Measurements from ENCODE around the gene GNL3.
A peak's percentile ranks its signal among the peaks of the same experiment; 100 is the strongest.
"Not testable (repeated sequence)": the region's sequence is repeated elsewhere in the genome, so short reads cannot be mapped to it uniquely, and the experiment has no call there.

The GNL3 gene

GRCh38 chr3:52685709-52686691 is at the start of gene GNL3, which contains the start of gene PBRM1:
Gene GNL3 (plus strand): TSS chr3:52686032. CDS start chr3:52686093, 61 bp downstream.
Gene PBRM1 (minus strand): TSS chr3:52685913.
- peak; percentile 86 for DNase-seq

GRCh38 chr3:52636673-52637072 is 49.2 kb upstream of the GNL3 start:
- no peak for DNase-seq

- DNase-seq = no peak
These were observed 40.3 kb upstream of the GNL3 start for GRCh38 chr3:52645549-52645948.

GRCh38 chr3:52649461-52650210 is 36.2 kb upstream of the GNL3 start:
- DNase-seq = no peak

GRCh38 chr3:52650439-52650838 is 35.4 kb upstream of the GNL3 start:
- no peak for DNase-seq

GRCh38 chr3:52651592-52651991 is 34.2 kb upstream of the GNL3 start:
- no peak for DNase-seq

GRCh38 chr3:52655895-52656294 is 29.9 kb upstream of the GNL3 start:
- DNase-seq = no peak

- DNase-seq = no peak
These were observed 25.8 kb upstream of the GNL3 start for GRCh38 chr3:52660046-52660445.

- DNase-seq = no peak
These were observed 22.7 kb upstream of the GNL3 start for GRCh38 chr3:52663098-52663497.

- no peak for DNase-seq
These were observed 15.0 kb upstream of the GNL3 start for GRCh38 chr3:52670621-52671521.

GRCh38 chr3:52671676-52672075 is 14.2 kb upstream of the GNL3 start:
- DNase-seq = no peak

- not testable (repeated sequence) for DNase-seq
These were observed 9.6 kb upstream of the GNL3 start for GRCh38 chr3:52676201-52676600.

- no peak for DNase-seq
These were observed 7.3 kb upstream of the GNL3 start for GRCh38 chr3:52678265-52679198.

- no peak for DNase-seq
These were observed 6.7 kb upstream of the GNL3 start for GRCh38 chr3:52679199-52679538.

- no peak for DNase-seq
These were observed 6.0 kb upstream of the GNL3 start for GRCh38 chr3:52679811-52680210.

GRCh38 chr3:52681596-52681995 is 4.2 kb upstream of the GNL3 start:
- no peak for DNase-seq

GRCh38 chr3:52682016-52682415 is 3.8 kb upstream of the GNL3 start:
- no peak for DNase-seq

GRCh38 chr3:52683611-52684010 is 2.2 kb upstream of the GNL3 start:
- DNase-seq = no peak

- no peak for DNase-seq
These were observed 1.6 kb upstream of the GNL3 start for GRCh38 chr3:52684184-52684583.

GRCh38 chr3:52685285-52685708 is 535 bp upstream of the GNL3 start:
- peak; percentile 70 for DNase-seq

- no peak for DNase-seq
These were observed 2.4 kb downstream of the GNL3 start for GRCh38 chr3:52688266-52688665.

GRCh38 chr3:52689151-52689550 is 3.3 kb downstream of the GNL3 start:
- no peak for DNase-seq

Data from NCI-H510A (cell line).